Esophagus muscularis mucosa (tissue), 4 donors: Measurements from ENCODE around the gene DDX19B. TPM values are rescaled to one million over a fixed set of nuclear protein-coding genes. Genes with fewer than 3 reads are reported as not detected.
"Not testable (repeated sequence)": the region's sequence is repeated elsewhere in the genome, so short reads cannot be mapped to it uniquely, and the experiment has no call there.

ENCODE experiments used
- DNase-seq: peaks from one replicate; pipeline ENCODE4 v3.0.0-alpha.2; 2017; ENCODE audit errors: extremely low spot score
- H3K27ac ChIP-seq, 4 donors: fragments of 200-600 bp; sonication (generic); replicated peaks in 1 of 4; 1 replicate in 3 of 4; 2 replicates in 1 of 4; pipeline ENCODE4 v1.5.1; 2016 to 2019; ENCODE audit warnings: mild to moderate bottlenecking in 1 of 4
- H3K27me3 ChIP-seq, 4 donors: fragments of 200-600 bp; sonication (generic); one replicate each; pipeline versions ENCODE4 v1.5.1 to v1.6.0; 2016 to 2019
- H3K36me3 ChIP-seq, 4 donors: fragments of 200-600 bp; sonication (generic); one replicate each; pipeline ENCODE4 v1.5.1; 2016 to 2019
- H3K4me1 ChIP-seq, 4 donors: fragments of 200-600 bp; sonication (generic); one replicate each; pipeline ENCODE4 v1.5.1; 2016 to 2019
- H3K4me3 ChIP-seq, 4 donors: fragments of 200-600 bp; sonication (generic); 1 replicate in 2 of 4; 2 replicates in 2 of 4; pipeline ENCODE4 v1.5.1; 2016 to 2019; ENCODE audit warnings: mild to moderate bottlenecking in 4 of 4, moderate library complexity in 1 of 4
- H3K9me3 ChIP-seq, 4 donors: fragments of 200-600 bp; sonication (generic); 1 replicate in 3 of 4; 2 replicates in 1 of 4; pipeline ENCODE4 v1.5.1; 2016 to 2019
- EP300 ChIP-seq: sonication (generic); formaldehyde crosslinking; IDR thresholded peaks from one replicate; pipeline ENCODE4 v1.6.1; 2017; ENCODE audit warnings: antibody characterized with exemption
- POLR2A ChIP-seq: fragments of 450-650 bp; IDR thresholded peaks from one replicate; pipeline ENCODE4 v1.6.1; 2017; ENCODE audit warnings: antibody characterized with exemption, moderate library complexity, mild to moderate bottlenecking, low read depth
- POLR2AphosphoS5 ChIP-seq, 2 donors: sonication (generic); formaldehyde crosslinking; IDR thresholded peaks; one replicate each; pipeline ENCODE4 v1.6.1; 2017; ENCODE audit warnings: antibody characterized with exemption in 2 of 2
- WGBS: methylation state at CpG from one replicate; pipeline ENCODE4 v1.1.5; 2018; 5-methylcytosine and 5-hydroxymethylcytosine counted together
- intact Hi-C: fragments of 100-400 bp; cut with DNase I; formaldehyde crosslinking; loops from one replicate; pipeline ENCODE4 v1.15.1; 2023
- total RNA-seq, 4 donors: library from RNA; depleted of rRNA; stranded (reverse); fragments of >200 nt; gene quantifications; one replicate each; pipeline versions ENCODE4 v1.1.0 to v1.2.1, GENCODE V29; 2016
- TF ChIP-seq, protein P1 (sequence below), 3 experiments: fragments of 200-600 bp in 2 of 3; fragments of 450-650 bp in 1 of 3; sonication (generic) in 2 of 3; IDR thresholded peaks; one replicate each; pipeline ENCODE4 v1.5.1; 2017 to 2019; ENCODE audit warnings: antibody characterized with exemption in 3 of 3, mild to moderate bottlenecking in 2 of 3, moderate library complexity in 1 of 3

DDX19B gene
- total RNA-seq, 4 donors from 2014 or later = 36.1 to 48.7 (median 41.1) TPM

DNA sequence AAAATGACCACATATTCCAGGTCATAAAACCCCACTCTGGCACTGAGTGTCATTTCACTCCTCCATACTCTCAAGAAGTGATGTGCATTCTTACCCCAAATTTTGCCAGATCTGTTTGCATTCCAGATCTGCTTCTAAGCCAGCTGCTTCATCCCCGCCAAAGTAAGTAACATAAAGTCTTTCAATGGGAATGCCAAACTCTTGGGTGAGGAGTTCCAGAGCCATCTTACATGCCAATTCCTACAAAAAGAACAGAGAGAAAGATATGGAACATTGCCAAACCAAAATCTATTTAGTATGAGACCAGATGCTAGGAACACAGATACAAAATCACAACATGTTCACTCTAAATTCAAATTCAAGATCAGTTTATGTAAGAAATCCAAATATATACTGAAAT, 22.6 kb upstream of the DDX19B start:
- no peak overlapping the region for H3K4me3 ChIP-seq
- TF ChIP-seq POLR2A = no peak
- TF ChIP-seq, protein P1, sequence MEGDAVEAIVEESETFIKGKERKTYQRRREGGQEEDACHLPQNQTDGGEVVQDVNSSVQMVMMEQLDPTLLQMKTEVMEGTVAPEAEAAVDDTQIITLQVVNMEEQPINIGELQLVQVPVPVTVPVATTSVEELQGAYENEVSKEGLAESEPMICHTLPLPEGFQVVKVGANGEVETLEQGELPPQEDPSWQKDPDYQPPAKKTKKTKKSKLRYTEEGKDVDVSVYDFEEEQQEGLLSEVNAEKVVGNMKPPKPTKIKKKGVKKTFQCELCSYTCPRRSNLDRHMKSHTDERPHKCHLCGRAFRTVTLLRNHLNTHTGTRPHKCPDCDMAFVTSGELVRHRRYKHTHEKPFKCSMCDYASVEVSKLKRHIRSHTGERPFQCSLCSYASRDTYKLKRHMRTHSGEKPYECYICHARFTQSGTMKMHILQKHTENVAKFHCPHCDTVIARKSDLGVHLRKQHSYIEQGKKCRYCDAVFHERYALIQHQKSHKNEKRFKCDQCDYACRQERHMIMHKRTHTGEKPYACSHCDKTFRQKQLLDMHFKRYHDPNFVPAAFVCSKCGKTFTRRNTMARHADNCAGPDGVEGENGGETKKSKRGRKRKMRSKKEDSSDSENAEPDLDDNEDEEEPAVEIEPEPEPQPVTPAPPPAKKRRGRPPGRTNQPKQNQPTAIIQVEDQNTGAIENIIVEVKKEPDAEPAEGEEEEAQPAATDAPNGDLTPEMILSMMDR (IDR thresholded peaks at IDR 0.05) = no peak
- TF ChIP-seq EP300 = no peak
- TF ChIP-seq POLR2AphosphoS5 (IDR thresholded peaks at IDR 0.05) = no peak
- no peak overlapping the region for H3K27ac ChIP-seq
- H3K4me1 ChIP-seq = peaks cover 0 to 7% (median 0%) of the 10 kb centered on the region in 4 donors
- H3K36me3 ChIP-seq = peaks cover 89 to 100% (median 95%) of the 10 kb centered on the region in 4 donors
- H3K9me3 ChIP-seq = no peaks in the 10 kb centered on the region
- DNase-seq = no peak
- WGBS = 64% methylated on average over 1 of the region's 1 CpG
- intact Hi-C loops = no loop called here
- H3K27me3 ChIP-seq = no peaks in the 10 kb centered on the region

DNA sequence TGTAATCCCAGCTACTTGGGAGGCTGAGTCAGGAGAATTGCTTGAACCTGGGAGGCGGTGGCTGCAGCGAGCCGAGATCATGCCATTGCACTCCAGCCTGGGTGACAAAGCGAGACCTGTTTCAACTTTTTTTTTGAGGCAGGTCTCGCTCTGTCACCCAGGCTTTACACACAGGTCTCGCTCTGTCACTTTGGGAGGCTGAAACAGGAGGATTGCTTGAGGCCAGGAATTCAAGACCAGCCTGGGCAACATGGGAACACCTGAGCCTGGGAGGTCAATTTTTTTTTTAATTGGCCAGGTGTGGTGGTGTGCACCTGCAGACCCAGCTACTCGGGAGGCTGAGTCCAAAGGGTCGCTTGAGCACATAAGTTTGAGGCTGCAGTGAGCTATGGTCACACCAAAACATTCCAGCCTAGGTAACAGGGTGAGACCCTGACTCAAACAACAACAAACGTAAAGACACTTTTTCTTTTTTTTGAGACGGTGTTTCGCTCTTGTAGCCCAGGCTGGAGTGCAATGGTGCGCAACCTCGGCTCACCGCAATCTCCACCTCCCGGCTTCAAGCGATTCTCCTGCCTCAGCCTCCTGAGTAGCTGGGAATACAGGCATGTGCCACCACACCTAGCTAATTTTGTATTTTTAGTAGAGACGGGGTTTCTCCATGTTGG, 11.5 kb upstream of the DDX19B start:
- DNase-seq, intact Hi-C loops, H3K9me3 ChIP-seq, H3K27me3 ChIP-seq: not testable (repeated sequence)
- 90% methylated on average over 17 of the region's 17 CpGs for WGBS
- Histone ChIP-seq H3K36me3 (peaks cover 10 to 33% (median 27%) of the 10 kb centered on the region in 4 donors), H3K27ac (peak overlapping the region; percentile 93 to 99 (median 96)), H3K4me1 (peaks cover 13 to 34% (median 30%) of the 10 kb centered on the region in 4 donors), H3K4me3 (peak overlapping the region; percentile 79 to 95 (median 84))

DNA sequence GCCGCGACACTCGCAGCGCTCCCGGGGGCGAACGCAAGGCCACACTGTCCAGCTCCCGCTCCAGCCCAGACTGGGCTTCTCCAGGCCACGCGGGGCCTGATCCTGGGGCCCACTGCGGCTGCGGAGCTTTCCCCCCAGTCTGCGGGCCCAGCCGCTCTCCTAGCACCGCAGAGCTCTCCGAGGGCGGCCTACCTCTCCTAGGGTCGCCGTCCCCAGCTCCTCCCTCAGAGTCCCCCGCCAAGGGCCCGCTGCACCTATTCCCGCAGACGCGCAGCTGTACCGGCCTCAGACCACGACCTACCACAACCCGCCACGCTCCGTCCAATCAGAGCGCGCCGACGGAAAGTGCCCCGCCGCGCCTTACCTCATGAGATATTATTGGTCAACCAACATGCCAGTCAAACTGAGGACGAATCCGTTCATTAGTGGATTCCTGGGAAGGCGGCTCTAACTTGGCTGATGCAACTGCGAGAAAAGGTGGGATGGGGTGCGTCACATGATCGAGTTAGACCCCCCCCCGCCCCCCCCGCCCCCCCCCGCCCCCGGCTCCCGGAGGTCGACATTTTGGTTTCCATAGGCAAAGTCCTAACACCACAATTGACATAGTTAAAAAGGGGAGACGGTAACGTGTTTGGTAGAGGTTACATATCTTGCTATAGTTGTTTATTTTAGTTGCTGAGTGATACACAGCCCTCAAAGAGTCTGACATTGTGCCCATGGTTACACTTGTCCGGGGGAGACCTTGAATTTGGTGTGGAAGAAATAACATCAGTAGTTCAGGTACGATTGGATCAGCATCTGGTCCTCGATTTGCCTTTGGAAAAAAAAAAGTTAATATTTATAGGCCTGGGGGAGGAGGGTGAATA, 9.5 kb upstream of the DDX19B start, which contains the start of gene AARS1:
Gene AARS1 (minus strand): TSS at position 278 of the 866 bp plus-strand sequence. CDS start 6,743 bp downstream, outside the sequence.
- TF ChIP-seq POLR2AphosphoS5 (IDR thresholded peaks at IDR 0.05) = peak; percentile 98 to 99
- TF ChIP-seq EP300 = no peak
- TF ChIP-seq, protein P1 (IDR thresholded peaks at IDR 0.05) = peak in 1 of 3 experiments; percentile 4
- peak; percentile 87 for TF ChIP-seq POLR2A
- 3% methylated on average over 21 of the region's 53 CpGs for WGBS
- peak within 1 kb of the TSS; percentile 93 to 99 (median 96) for H3K27ac ChIP-seq
- peak; percentile 100 for DNase-seq
- H3K36me3 ChIP-seq = peaks cover 2 to 13% (median 7%) of the 10 kb centered on the region in 4 donors
- H3K4me3 ChIP-seq = peak within 1 kb of the TSS; percentile 79 to 95 (median 84)
- no peaks in the 10 kb centered on the region for H3K27me3 ChIP-seq
- H3K9me3 ChIP-seq = no peaks in the 10 kb centered on the region
- intact Hi-C loops = loop anchor here (10.0 kb wide), 1 partner anchor 55 kb away; the partner anchor contains the start of gene DDX19A
- peaks cover 13 to 34% (median 30%) of the 10 kb centered on the region in 4 donors for H3K4me1 ChIP-seq

DNA sequence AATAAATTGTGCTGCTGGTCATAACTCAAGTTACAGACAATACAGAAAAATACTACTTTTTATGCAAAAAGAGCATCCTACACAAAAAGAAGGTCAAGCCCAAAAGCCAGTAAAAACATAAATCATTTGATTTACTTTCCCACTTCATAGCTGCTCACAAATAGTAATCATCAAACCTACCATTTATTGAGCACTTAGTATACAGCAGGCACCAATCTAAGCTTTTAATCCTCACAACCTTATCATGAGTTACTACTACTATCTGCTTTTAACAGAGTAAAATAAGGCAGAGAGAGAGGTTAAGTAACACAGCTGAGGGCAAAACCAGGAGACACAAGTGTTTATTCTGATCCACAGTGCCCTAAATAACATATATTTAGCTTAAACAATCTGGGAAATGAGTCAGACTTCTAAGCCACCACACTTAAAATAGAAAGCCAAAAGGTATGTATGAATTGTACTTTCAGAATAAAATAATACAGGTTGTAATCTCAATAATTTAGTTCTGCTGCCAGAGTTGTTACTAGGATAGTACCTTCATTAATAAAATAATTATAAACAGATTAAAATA, 8.0 kb upstream of the DDX19B start:
- TF ChIP-seq POLR2A (no peak), EP300 (no peak), POLR2AphosphoS5 (IDR thresholded peaks at IDR 0.05) (no peak)
- TF ChIP-seq, protein P1 (IDR thresholded peaks at IDR 0.05) = no peak
- H3K27me3 ChIP-seq = no peaks in the 10 kb centered on the region

DNA sequence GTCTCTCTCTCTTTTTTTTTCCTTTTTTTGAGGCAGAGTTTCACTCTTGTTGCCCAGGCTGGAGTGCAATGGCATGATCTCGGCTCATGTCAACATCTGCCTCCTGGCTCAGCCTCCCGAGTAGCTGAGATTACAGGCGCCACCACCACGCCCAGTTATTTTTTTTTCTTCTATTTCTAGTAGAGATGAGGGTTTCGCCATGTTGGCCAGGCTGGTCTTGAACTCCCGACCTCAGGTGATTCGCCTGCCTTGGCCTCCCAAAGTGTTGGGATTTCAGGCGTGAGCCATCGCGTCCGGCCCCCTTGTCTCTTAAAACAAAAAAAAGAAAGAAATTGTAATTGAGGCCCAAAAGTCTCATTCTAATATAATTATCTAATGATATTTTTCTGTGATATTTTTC, 6.8 kb upstream of the DDX19B start:
- not testable (repeated sequence) for H3K9me3 ChIP-seq, H3K36me3 ChIP-seq, DNase-seq, H3K27ac ChIP-seq, H3K27me3 ChIP-seq, H3K4me3 ChIP-seq
- 94% methylated on average over 11 of the region's 11 CpGs for WGBS
- peaks cover 13 to 22% (median 19%) of the 10 kb centered on the region in 4 donors for H3K4me1 ChIP-seq
- intact Hi-C loops = loop anchor here (10.0 kb wide), 1 partner anchor 53 kb away; the partner anchor contains the start of gene DDX19A

More for the DNA sequence above, 8.0 kb upstream of the DDX19B start:
- intact Hi-C loops = loop anchor here (10.0 kb wide), 1 partner anchor 54 kb away; the partner anchor contains the start of gene DDX19A
- Histone ChIP-seq H3K4me3 (no peak overlapping the region), H3K4me1 (peaks cover 13 to 25% (median 22%) of the 10 kb centered on the region in 4 donors), H3K36me3 (no peaks in the 10 kb centered on the region), H3K9me3 (no peaks in the 10 kb centered on the region), H3K27ac (no peak overlapping the region)
- no peak for DNase-seq
